Trophoblast cell (in vitro differentiated cells and primary cell): Measurements from ENCODE around the gene PCGF5.
A peak's percentile ranks its signal among the peaks of the same experiment; 100 is the strongest.
"Not testable (repeated sequence)": the region's sequence is repeated elsewhere in the genome, so short reads cannot be mapped to it uniquely, and the experiment has no call there.

ENCODE experiments used
- DNase-seq, 2 donors: peaks; one replicate each; pipeline ENCODE4 v3.0.0-alpha.2; 2016
- H2AFZ ChIP-seq: 2 replicates; pipeline ENCODE4 v1.6.1; 2013; ENCODE audit warnings: low read length, moderate library complexity, mild to moderate bottlenecking; ENCODE audit not compliant: insufficient read depth, poor library complexity
- H2AK5ac ChIP-seq: 2 replicates; pipeline ENCODE4 v1.6.1; 2013; ENCODE audit warnings: mild to moderate bottlenecking, low read length
- H2BK120ac ChIP-seq: 2 replicates; pipeline ENCODE4 v1.6.1; 2013; ENCODE audit warnings: low read length, mild to moderate bottlenecking, moderate library complexity; ENCODE audit not compliant: insufficient read depth, poor library complexity
- H2BK12ac ChIP-seq: 2 replicates; pipeline ENCODE4 v1.6.1; 2013; ENCODE audit warnings: mild to moderate bottlenecking, low read length, moderate library complexity
- H2BK5ac ChIP-seq: 2 replicates; pipeline ENCODE4 v1.6.1; 2013; ENCODE audit warnings: low read length, low read depth, moderate library complexity, mild to moderate bottlenecking; ENCODE audit not compliant: poor library complexity
- H3K14ac ChIP-seq: 2 replicates; pipeline ENCODE4 v1.6.1; 2013; ENCODE audit warnings: mild to moderate bottlenecking, low read length
- H3K18ac ChIP-seq: 2 replicates; pipeline ENCODE4 v1.6.1; 2013; ENCODE audit warnings: mild to moderate bottlenecking, low read length
- H3K23ac ChIP-seq: 2 replicates; pipeline ENCODE4 v1.6.1; 2013; ENCODE audit warnings: low read length
- H3K27ac ChIP-seq: 2 replicates; pipeline ENCODE4 v1.5.1; 2013; ENCODE audit warnings: low read depth, mild to moderate bottlenecking, inconsistent platforms, low read length, moderate library complexity
- H3K27me3 ChIP-seq: 2 replicates; pipeline ENCODE4 v1.6.1; 2013; ENCODE audit warnings: inconsistent platforms, mild to moderate bottlenecking, low read length, moderate library complexity; ENCODE audit not compliant: insufficient read depth
- H3K36me3 ChIP-seq, 2 experiments: 1 replicate in 1 of 2; 2 replicates in 1 of 2; pipeline ENCODE4 v1.6.1; 2013; ENCODE audit warnings: low read length in 2 of 2, mild to moderate bottlenecking in 2 of 2, moderate library complexity in 1 of 2; ENCODE audit not compliant: insufficient read depth in 2 of 2, control insufficient read depth in 1 of 2
- H3K4ac ChIP-seq: 2 replicates; pipeline ENCODE4 v1.6.1; 2013; ENCODE audit warnings: low read depth, mild to moderate bottlenecking, low read length, moderate library complexity
- H3K4me1 ChIP-seq, 2 experiments: 1 replicate in 1 of 2; 2 replicates in 1 of 2; pipeline ENCODE4 v1.6.1; 2013; ENCODE audit warnings: low read length in 2 of 2, mild to moderate bottlenecking in 2 of 2, moderate library complexity in 1 of 2; ENCODE audit not compliant: insufficient read depth in 2 of 2, control insufficient read depth in 1 of 2
- H3K4me2 ChIP-seq: 2 replicates; pipeline ENCODE4 v1.6.1; 2013; ENCODE audit warnings: inconsistent platforms, mild to moderate bottlenecking, low read length, moderate library complexity
- H3K4me3 ChIP-seq: 2 replicates; pipeline ENCODE4 v1.5.1; 2013; ENCODE audit warnings: mild to moderate bottlenecking, low read depth, low read length, inconsistent platforms
- H3K79me1 ChIP-seq: one replicate; pipeline ENCODE4 v1.6.1; 2013; ENCODE audit warnings: low read length
- H3K79me2 ChIP-seq: 2 replicates; pipeline ENCODE4 v1.6.1; 2013; ENCODE audit warnings: low read length, mild to moderate bottlenecking; ENCODE audit not compliant: control insufficient read depth, insufficient read depth, poor library complexity
- H3K9ac ChIP-seq: 2 replicates; pipeline ENCODE4 v1.6.1; 2013; ENCODE audit warnings: mild to moderate bottlenecking, low read length
- H3K9me3 ChIP-seq: 2 replicates; pipeline ENCODE4 v1.6.1; 2013; ENCODE audit warnings: low read depth, mild to moderate bottlenecking, control low read depth, inconsistent platforms, low read length; ENCODE audit not compliant: insufficient read depth
- H4K12ac ChIP-seq: 2 replicates; pipeline ENCODE4 v1.6.1; 2013; ENCODE audit warnings: low read depth, mild to moderate bottlenecking, low read length, moderate library complexity
- H4K8ac ChIP-seq: 2 replicates; pipeline ENCODE4 v1.6.1; 2013; ENCODE audit warnings: low read depth, mild to moderate bottlenecking, low read length, moderate library complexity
- H4K91ac ChIP-seq: one replicate; pipeline ENCODE4 v1.6.1; 2013; ENCODE audit warnings: low read depth, mild to moderate bottlenecking, low read length, moderate library complexity
- WGBS: extraction: QIAGEN DNeasy Blood & Tissue Kit; methylation state at CpG from one replicate; pipeline ENCODE4 v1.1.7; 2013; ENCODE audit warnings: missing lambda C conversion rate; ENCODE audit not compliant: insufficient read length, insufficient coverage; ENCODE audit errors: extremely low coverage; 5-methylcytosine and 5-hydroxymethylcytosine counted together

PCGF5 gene

DNA sequence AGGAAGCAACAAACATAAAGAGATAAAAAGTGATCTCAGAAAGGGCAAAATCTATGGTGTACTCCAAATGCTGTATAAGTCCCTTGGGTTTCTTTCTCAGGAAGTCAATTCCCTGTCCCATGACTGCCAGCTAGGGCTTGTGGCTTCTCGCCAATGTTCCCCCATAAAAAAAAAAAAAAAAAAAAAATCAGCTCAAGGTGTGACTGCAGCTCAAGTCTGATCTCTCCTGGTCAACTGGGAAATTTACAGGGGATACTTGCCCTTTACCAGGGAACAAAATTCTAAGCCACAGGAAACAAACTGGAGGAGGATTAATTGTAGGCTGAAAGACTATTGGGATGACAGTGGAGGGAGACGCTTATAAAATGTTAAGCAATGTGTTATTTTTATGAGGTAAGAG lies 76.0 kb downstream of the PCGF5 start:
- H3K14ac ChIP-seq: no peak overlapping the region
- no peak overlapping the region for H2BK5ac ChIP-seq
- no peaks in the 10 kb centered on the region for H3K79me1 ChIP-seq
- H4K91ac ChIP-seq: no peak overlapping the region
- no peak overlapping the region for H3K27ac ChIP-seq
- no peak overlapping the region for H2BK120ac ChIP-seq
- H3K9me3 ChIP-seq: no peaks in the 10 kb centered on the region
- H4K12ac ChIP-seq: no peak overlapping the region
- no peak overlapping the region for H2BK12ac ChIP-seq
- H3K4ac ChIP-seq: no peak overlapping the region
- H2AFZ ChIP-seq: no peak overlapping the region
- no peaks in the 10 kb centered on the region for H3K4me1 ChIP-seq
- H3K4me2 ChIP-seq: no peak overlapping the region
- no peaks in the 10 kb centered on the region for H3K79me2 ChIP-seq
- no peaks in the 10 kb centered on the region for H3K27me3 ChIP-seq
- no peak overlapping the region for H3K18ac ChIP-seq
- no CpG with 5 or more reads among the region's 2 CpGs for WGBS
- no peak overlapping the region for H4K8ac ChIP-seq
- DNase-seq: no peak
- no peak overlapping the region for H3K23ac ChIP-seq
- no peak overlapping the region for H2AK5ac ChIP-seq
- H3K36me3 ChIP-seq: no peaks in the 10 kb centered on the region
- H3K9ac ChIP-seq: no peak overlapping the region
- H3K4me3 ChIP-seq: no peak overlapping the region

DNA sequence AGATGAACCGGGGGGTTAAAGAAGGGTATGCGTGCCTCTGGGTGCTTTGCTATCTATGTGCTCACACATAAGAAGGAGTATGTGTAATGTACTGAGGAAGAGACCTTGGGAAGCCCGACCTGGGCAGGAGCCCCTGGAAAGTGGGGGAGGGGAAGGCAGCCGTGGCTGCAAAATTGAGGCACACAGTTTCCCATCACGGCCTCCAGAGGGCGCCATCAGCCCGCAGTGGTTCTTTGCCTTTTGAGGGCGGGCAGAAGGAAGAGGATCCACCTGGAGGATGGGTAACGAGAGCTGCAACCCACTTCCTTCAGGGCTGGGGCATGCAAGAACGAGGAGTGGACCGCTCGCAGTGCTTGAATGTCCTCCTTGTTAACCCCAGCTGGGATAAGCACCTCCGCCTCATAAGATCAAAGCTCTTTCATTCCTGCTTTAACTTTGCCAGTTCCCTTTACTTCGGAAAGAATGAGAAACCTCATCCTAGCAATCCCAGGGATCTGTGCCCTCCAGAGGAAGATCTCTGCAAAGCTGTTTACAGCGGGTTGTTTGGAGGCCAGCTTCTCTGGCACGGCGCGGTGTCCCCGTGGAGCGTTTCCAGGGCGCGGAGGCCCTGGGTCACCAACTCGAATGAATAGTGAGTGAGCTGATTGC lies 77.9 kb downstream of the PCGF5 start:
- Histone ChIP-seq H3K18ac (no peak overlapping the region), H2AK5ac (no peak overlapping the region), H3K4me3 (no peak overlapping the region), H3K79me1 (no peaks in the 10 kb centered on the region), H3K4ac (no peak overlapping the region), H3K14ac (no peak overlapping the region), H2AFZ (no peak overlapping the region), H4K8ac (no peak overlapping the region), H2BK5ac (no peak overlapping the region), H2BK120ac (no peak overlapping the region), H4K12ac (no peak overlapping the region), H3K36me3 (no peaks in the 10 kb centered on the region), H3K23ac (no peak overlapping the region), H2BK12ac (no peak overlapping the region), H3K27me3 (no peaks in the 10 kb centered on the region), H3K9me3 (no peaks in the 10 kb centered on the region), H3K4me1 (no peaks in the 10 kb centered on the region), H3K27ac (no peak overlapping the region), H3K79me2 (no peaks in the 10 kb centered on the region), H3K9ac (no peak overlapping the region), H3K4me2 (peak overlapping the region; percentile 60), H4K91ac (no peak overlapping the region)
- DNase-seq: peak; percentile 49 to 88
- WGBS: no CpG with 5 or more reads among the region's 23 CpGs

DNA sequence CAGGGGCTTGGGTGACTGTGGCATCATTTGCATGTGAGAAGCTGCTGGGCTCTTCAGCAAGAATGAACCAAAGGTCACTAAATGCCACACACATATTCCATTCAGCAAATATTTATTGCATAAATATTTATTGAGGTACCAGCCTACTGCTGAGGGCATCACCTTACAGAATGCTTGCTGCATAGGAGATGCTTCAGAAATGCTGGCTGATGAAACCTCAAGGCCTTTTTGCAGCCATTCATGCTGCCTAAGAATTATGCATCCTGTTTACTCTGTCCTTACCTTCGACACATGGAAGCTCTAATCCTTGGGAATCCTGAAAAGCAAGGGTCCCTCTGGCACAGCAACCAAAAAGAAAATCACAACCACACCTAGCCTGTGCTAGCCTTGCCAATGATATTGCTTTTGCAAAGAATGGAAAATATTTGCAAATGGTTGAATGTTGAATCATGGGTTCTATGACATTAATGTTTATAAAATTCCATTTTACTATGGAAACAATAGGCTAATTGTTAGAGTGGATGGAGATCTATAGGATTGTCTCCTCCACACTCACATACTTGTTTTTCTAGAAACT lies 79.6 kb downstream of the PCGF5 start:
- Histone ChIP-seq H3K79me1 (no peaks in the 10 kb centered on the region), H2BK120ac (no peak overlapping the region), H4K8ac (no peak overlapping the region), H3K27ac (no peak overlapping the region), H3K9me3 (no peaks in the 10 kb centered on the region), H2AK5ac (no peak overlapping the region), H3K79me2 (no peaks in the 10 kb centered on the region), H3K4ac (no peak overlapping the region), H2AFZ (no peak overlapping the region), H3K4me2 (no peak overlapping the region), H3K36me3 (no peaks in the 10 kb centered on the region), H3K9ac (no peak overlapping the region), H3K4me3 (no peak overlapping the region), H2BK5ac (no peak overlapping the region), H4K12ac (no peak overlapping the region), H3K14ac (no peak overlapping the region), H2BK12ac (no peak overlapping the region), H3K23ac (no peak overlapping the region), H3K4me1 (no peaks in the 10 kb centered on the region), H3K27me3 (no peaks in the 10 kb centered on the region), H4K91ac (no peak overlapping the region), H3K18ac (no peak overlapping the region)
- WGBS: no CpG with 5 or more reads among the region's 1 CpG
- no peak for DNase-seq

DNA sequence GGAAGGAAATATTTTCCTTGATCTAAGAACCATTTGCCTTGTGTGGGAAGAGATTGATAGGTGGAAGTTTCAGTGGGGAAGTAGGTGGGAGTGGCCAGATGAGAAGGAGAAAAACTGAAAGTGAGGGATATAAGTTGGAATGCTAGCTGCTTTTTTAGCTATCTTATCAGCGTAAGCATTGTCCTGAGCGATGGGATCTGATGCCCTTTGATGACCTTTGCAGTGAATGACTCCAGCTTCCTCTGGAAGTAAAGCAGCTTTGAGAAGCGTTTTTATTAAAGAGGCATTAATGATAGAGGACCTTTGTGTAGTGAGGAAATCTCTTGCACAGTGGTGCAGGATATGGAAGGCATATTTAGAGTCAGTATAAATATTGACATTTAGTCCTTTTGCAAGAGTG lies 82.5 kb downstream of the PCGF5 start:
- not testable (repeated sequence) for H3K27me3 ChIP-seq, H3K23ac ChIP-seq, H3K27ac ChIP-seq, H3K4me2 ChIP-seq, H3K9ac ChIP-seq, H3K4me3 ChIP-seq, H3K4ac ChIP-seq, H3K79me2 ChIP-seq, H2BK120ac ChIP-seq, H2AFZ ChIP-seq, H2BK12ac ChIP-seq, H3K14ac ChIP-seq, H4K12ac ChIP-seq, H3K36me3 ChIP-seq, H2BK5ac ChIP-seq, H3K18ac ChIP-seq, H3K4me1 ChIP-seq, H3K79me1 ChIP-seq, H4K91ac ChIP-seq, H4K8ac ChIP-seq, H2AK5ac ChIP-seq, H3K9me3 ChIP-seq
- no CpG with 5 or more reads among the region's 3 CpGs for WGBS
- peak in 1 of 2 donors; percentile 9 for DNase-seq
